ENCODE results near the gene PAWR. TPM values are rescaled to one million over a fixed set of nuclear protein-coding genes. Genes with fewer than 3 reads are reported as not detected.

The PAWR gene
- total and polyA plus RNA-seq, 2 of the 13 experiments (the other 11 are each of a cell fraction or from before 2014, with no cell fraction given) = 29.1 to 36.1 TPM

DNA sequence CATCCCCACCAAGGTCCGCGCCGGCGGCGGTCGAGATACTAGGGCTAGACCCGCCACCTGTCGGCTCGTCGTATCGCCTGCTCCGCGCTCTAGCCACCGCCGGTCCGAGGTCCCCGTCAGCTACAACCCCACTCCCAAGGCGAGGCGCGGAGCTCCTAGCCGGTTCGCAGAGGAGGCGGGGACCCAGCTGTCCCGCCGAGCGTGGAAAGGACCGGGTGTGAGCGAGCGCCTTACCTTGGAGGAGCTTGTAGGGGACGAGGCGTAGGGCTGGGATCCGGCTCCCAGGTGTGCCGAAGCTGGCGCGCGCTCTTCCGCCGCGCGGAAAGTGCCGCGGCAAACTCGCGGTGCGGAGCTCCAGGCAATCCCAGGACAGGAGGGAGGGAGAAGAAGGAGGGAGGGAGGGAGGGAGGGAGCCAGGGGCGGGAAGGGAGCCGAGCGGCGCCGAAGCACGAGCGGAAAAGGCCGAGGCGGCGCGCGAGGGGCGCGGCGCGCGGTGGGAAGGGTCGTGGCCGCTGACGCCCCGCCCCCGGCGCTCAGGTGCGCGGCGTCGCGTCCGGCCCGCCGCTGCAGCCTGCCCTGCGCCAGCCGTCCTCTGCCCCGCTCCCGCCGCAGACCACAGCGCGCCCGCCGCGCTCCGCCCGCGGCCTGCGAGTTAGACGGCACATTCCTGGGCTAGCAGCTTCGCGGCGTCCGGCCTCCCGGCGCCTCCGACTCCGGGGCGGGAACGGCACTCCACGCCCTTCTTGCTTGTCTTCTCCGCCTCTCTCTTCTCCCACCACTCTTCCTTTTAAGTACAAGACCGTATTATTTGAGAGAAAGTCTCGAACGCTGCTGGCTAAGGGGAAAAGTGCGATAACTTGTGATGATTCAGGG lies at the start of gene PAWR (continued):
- TF ChIP-seq ZBTB3 (CRISPR knock-in tag; IDR thresholded peaks at IDR 0.05; ENCODE audit: borderline replicate concordance, low read depth) = no peak
- TF ChIP-seq, protein P1, sequence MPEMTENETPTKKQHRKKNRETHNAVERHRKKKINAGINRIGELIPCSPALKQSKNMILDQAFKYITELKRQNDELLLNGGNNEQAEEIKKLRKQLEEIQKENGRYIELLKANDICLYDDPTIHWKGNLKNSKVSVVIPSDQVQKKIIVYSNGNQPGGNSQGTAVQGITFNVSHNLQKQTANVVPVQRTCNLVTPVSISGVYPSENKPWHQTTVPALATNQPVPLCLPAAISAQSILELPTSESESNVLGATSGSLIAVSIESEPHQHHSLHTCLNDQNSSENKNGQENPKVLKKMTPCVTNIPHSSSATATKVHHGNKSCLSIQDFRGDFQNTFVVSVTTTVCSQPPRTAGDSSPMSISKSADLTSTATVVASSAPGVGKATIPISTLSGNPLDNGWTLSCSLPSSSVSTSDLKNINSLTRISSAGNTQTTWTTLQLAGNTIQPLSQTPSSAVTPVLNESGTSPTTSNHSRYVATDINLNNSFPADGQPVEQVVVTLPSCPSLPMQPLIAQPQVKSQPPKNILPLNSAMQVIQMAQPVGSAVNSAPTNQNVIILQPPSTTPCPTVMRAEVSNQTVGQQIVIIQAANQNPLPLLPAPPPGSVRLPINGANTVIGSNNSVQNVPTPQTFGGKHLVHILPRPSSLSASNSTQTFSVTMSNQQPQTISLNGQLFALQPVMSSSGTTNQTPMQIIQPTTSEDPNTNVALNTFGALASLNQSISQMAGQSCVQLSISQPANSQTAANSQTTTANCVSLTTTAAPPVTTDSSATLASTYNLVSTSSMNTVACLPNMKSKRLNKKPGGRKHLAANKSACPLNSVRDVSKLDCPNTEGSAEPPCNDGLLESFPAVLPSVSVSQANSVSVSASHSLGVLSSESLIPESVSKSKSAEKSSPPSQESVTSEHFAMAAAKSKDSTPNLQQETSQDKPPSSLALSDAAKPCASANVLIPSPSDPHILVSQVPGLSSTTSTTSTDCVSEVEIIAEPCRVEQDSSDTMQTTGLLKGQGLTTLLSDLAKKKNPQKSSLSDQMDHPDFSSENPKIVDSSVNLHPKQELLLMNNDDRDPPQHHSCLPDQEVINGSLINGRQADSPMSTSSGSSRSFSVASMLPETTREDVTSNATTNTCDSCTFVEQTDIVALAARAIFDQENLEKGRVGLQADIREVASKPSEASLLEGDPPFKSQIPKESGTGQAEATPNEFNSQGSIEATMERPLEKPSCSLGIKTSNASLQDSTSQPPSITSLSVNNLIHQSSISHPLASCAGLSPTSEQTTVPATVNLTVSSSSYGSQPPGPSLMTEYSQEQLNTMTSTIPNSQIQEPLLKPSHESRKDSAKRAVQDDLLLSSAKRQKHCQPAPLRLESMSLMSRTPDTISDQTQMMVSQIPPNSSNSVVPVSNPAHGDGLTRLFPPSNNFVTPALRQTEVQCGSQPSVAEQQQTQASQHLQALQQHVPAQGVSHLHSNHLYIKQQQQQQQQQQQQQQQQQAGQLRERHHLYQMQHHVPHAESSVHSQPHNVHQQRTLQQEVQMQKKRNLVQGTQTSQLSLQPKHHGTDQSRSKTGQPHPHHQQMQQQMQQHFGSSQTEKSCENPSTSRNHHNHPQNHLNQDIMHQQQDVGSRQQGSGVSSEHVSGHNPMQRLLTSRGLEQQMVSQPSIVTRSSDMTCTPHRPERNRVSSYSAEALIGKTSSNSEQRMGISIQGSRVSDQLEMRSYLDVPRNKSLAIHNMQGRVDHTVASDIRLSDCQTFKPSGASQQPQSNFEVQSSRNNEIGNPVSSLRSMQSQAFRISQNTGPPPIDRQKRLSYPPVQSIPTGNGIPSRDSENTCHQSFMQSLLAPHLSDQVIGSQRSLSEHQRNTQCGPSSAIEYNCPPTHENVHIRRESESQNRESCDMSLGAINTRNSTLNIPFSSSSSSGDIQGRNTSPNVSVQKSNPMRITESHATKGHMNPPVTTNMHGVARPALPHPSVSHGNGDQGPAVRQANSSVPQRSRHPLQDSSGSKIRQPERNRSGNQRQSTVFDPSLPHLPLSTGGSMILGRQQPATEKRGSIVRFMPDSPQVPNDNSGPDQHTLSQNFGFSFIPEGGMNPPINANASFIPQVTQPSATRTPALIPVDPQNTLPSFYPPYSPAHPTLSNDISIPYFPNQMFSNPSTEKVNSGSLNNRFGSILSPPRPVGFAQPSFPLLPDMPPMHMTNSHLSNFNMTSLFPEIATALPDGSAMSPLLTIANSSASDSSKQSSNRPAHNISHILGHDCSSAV (CRISPR knock-in tag; IDR thresholded peaks at IDR 0.05; ENCODE audit: borderline replicate concordance) = no peak
- TF ChIP-seq, protein P2, sequence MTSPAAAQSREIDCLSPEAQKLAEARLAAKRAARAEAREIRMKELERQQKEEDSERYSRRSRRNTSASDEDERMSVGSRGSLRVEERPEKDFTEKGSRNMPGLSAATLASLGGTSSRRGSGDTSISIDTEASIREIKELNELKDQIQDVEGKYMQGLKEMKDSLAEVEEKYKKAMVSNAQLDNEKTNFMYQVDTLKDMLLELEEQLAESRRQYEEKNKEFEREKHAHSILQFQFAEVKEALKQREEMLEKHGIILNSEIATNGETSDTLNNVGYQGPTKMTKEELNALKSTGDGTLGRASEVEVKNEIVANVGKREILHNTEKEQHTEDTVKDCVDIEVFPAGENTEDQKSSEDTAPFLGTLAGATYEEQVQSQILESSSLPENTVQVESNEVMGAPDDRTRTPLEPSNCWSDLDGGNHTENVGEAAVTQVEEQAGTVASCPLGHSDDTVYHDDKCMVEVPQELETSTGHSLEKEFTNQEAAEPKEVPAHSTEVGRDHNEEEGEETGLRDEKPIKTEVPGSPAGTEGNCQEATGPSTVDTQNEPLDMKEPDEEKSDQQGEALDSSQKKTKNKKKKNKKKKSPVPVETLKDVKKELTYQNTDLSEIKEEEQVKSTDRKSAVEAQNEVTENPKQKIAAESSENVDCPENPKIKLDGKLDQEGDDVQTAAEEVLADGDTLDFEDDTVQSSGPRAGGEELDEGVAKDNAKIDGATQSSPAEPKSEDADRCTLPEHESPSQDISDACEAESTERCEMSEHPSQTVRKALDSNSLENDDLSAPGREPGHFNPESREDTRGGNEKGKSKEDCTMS (CRISPR knock-in tag; conservative IDR thresholded peaks at IDR 0.05) = no peak
- TF ChIP-seq, protein P3, sequence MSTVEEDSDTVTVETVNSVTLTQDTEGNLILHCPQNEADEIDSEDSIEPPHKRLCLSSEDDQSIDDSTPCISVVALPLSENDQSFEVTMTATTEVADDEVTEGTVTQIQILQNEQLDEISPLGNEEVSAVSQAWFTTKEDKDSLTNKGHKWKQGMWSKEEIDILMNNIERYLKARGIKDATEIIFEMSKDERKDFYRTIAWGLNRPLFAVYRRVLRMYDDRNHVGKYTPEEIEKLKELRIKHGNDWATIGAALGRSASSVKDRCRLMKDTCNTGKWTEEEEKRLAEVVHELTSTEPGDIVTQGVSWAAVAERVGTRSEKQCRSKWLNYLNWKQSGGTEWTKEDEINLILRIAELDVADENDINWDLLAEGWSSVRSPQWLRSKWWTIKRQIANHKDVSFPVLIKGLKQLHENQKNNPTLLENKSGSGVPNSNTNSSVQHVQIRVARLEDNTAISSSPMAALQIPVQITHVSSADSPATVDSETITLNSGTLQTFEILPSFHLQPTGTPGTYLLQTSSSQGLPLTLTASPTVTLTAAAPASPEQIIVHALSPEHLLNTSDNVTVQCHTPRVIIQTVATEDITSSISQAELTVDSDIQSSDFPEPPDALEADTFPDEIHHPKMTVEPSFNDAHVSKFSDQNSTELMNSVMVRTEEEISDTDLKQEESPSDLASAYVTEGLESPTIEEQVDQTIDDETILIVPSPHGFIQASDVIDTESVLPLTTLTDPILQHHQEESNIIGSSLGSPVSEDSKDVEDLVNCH (CRISPR knock-in tag; IDR thresholded peaks at IDR 0.05) = no peak; the same call in 1 of the 2 replicates
- TF ChIP-seq ISX (CRISPR knock-in tag; conservative IDR thresholded peaks at IDR 0.05) = no peak
- no peak for TF ChIP-seq MTF1 (CRISPR knock-in tag; IDR thresholded peaks at IDR 0.05)
- no peak for TF ChIP-seq NPAS2 (CRISPR knock-in tag; IDR thresholded peaks at IDR 0.05; ENCODE audit: borderline replicate concordance)
- no peak for TF ChIP-seq ZNF337 (CRISPR knock-in tag; IDR thresholded peaks at IDR 0.05; ENCODE audit: borderline replicate concordance, low read depth)
- TF ChIP-seq SP1 (IDR thresholded peaks at IDR 0.05) = no peak
- 0 out of 2 replicates have a peak, but pooled peaks have one; percentile 5 for TF ChIP-seq SP1 (CRISPR knock-in tag; IDR thresholded peaks at IDR 0.05)
- TF ChIP-seq, protein P4, sequence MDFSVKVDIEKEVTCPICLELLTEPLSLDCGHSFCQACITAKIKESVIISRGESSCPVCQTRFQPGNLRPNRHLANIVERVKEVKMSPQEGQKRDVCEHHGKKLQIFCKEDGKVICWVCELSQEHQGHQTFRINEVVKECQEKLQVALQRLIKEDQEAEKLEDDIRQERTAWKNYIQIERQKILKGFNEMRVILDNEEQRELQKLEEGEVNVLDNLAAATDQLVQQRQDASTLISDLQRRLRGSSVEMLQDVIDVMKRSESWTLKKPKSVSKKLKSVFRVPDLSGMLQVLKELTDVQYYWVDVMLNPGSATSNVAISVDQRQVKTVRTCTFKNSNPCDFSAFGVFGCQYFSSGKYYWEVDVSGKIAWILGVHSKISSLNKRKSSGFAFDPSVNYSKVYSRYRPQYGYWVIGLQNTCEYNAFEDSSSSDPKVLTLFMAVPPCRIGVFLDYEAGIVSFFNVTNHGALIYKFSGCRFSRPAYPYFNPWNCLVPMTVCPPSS (IDR thresholded peaks at IDR 0.05) = no peak
- TF ChIP-seq RNF2 (conservative IDR thresholded peaks at IDR 0.05; ENCODE audit: low read depth) = no peak; the same call in 1 of the 2 replicates
- TF ChIP-seq NR3C1 (CRISPR knock-in tag; IDR thresholded peaks at IDR 0.05) = no peak
- TF ChIP-seq MAFK (conservative IDR thresholded peaks at IDR 0.05 in 1 of 2, IDR thresholded peaks at IDR 0.05 in 1 of 2; ENCODE audit: low read length in 2 of 2) = no peak
- TF ChIP-seq GATAD2A (CRISPR knock-in tag; IDR thresholded peaks at IDR 0.05) = peak; percentile 42; the same call in 1 of the 2 replicates
